ENCODE measurements around the gene IGSF3. TPM values are rescaled to one million over a fixed set of nuclear protein-coding genes. Genes with fewer than 3 reads are reported as not detected.

The IGSF3 gene
- total and polyA plus RNA-seq, 10 of the 15 experiments (the other 5 are each of a cell fraction or from before 2014, with no cell fraction given), result 1.4 to 18.0 (median 9.6) TPM

DNA sequence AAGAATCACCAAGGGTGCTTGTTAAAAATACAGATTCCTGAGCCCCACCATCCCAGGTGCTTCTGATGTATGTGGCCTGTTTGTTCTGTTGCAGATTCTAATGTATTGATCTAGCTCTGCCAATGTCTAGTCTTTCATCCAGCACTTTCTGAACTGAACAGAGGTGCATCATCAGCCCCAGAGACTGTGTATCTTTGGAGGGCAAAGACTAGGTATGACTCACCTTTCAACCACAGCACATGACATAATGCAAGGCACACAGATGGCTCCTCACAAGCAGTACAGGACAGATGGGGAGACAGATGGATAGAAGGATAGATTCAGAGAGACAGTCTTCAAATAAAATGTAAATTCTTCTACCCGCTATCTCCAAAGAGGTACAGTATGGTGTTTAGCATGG is 129.0 kb downstream of the IGSF3 start (continued):
- TF ChIP-seq, protein P1, sequence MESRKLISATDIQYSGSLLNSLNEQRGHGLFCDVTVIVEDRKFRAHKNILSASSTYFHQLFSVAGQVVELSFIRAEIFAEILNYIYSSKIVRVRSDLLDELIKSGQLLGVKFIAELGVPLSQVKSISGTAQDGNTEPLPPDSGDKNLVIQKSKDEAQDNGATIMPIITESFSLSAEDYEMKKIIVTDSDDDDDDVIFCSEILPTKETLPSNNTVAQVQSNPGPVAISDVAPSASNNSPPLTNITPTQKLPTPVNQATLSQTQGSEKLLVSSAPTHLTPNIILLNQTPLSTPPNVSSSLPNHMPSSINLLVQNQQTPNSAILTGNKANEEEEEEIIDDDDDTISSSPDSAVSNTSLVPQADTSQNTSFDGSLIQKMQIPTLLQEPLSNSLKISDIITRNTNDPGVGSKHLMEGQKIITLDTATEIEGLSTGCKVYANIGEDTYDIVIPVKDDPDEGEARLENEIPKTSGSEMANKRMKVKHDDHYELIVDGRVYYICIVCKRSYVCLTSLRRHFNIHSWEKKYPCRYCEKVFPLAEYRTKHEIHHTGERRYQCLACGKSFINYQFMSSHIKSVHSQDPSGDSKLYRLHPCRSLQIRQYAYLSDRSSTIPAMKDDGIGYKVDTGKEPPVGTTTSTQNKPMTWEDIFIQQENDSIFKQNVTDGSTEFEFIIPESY (IDR thresholded peaks at IDR 0.05), result no peak
- TF ChIP-seq IRF3 (IDR thresholded peaks at IDR 0.05) (no peak), ESRRA (IDR thresholded peaks at IDR 0.05; ENCODE audit: low read length) (no peak), WRNIP1 (IDR thresholded peaks at IDR 0.05; ENCODE audit: borderline replicate concordance, low read depth, low read length) (no peak), SUPT20H (IDR thresholded peaks at IDR 0.05; ENCODE audit: borderline replicate concordance, control insufficient read depth, low read depth, low read length) (no peak), RB1 (IDR thresholded peaks at IDR 0.05; ENCODE audit: borderline replicate concordance) (no peak), CHD4 (IDR thresholded peaks at IDR 0.05) (no peak), CREB1 (IDR thresholded peaks at IDR 0.05; ENCODE audit: low read depth) (0 out of 2 replicates have a peak, but pooled peaks have one; percentile 53), NR2C1 (IDR thresholded peaks at IDR 0.05) (no peak), MLLT1 (IDR thresholded peaks at IDR 0.05) (no peak), TCF7 (IDR thresholded peaks at IDR 0.05; ENCODE audit: borderline replicate concordance) (peak; percentile 41; the same call in 1 of the 2 replicates), TBL1XR1 (IDR thresholded peaks at IDR 0.05; ENCODE audit: low read depth, low read length) (no peak), YBX1 (IDR thresholded peaks at IDR 0.05) (no peak), MTA3 (IDR thresholded peaks at IDR 0.05; ENCODE audit: borderline replicate concordance, low read length) (no peak; the same call in 1 of the 2 replicates)
- TF ChIP-seq, protein P2, sequence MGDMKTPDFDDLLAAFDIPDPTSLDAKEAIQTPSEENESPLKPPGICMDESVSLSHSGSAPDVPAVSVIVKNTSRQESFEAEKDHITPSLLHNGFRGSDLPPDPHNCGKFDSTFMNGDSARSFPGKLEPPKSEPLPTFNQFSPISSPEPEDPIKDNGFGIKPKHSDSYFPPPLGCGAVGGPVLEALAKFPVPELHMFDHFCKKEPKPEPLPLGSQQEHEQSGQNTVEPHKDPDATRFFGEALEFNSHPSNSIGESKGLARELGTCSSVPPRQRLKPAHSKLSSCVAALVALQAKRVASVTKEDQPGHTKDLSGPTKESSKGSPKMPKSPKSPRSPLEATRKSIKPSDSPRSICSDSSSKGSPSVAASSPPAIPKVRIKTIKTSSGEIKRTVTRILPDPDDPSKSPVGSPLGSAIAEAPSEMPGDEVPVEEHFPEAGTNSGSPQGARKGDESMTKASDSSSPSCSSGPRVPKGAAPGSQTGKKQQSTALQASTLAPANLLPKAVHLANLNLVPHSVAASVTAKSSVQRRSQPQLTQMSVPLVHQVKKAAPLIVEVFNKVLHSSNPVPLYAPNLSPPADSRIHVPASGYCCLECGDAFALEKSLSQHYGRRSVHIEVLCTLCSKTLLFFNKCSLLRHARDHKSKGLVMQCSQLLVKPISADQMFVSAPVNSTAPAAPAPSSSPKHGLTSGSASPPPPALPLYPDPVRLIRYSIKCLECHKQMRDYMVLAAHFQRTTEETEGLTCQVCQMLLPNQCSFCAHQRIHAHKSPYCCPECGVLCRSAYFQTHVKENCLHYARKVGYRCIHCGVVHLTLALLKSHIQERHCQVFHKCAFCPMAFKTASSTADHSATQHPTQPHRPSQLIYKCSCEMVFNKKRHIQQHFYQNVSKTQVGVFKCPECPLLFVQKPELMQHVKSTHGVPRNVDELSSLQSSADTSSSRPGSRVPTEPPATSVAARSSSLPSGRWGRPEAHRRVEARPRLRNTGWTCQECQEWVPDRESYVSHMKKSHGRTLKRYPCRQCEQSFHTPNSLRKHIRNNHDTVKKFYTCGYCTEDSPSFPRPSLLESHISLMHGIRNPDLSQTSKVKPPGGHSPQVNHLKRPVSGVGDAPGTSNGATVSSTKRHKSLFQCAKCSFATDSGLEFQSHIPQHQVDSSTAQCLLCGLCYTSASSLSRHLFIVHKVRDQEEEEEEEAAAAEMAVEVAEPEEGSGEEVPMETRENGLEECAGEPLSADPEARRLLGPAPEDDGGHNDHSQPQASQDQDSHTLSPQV (IDR thresholded peaks at IDR 0.05), result no peak
- TF ChIP-seq, protein P3, sequence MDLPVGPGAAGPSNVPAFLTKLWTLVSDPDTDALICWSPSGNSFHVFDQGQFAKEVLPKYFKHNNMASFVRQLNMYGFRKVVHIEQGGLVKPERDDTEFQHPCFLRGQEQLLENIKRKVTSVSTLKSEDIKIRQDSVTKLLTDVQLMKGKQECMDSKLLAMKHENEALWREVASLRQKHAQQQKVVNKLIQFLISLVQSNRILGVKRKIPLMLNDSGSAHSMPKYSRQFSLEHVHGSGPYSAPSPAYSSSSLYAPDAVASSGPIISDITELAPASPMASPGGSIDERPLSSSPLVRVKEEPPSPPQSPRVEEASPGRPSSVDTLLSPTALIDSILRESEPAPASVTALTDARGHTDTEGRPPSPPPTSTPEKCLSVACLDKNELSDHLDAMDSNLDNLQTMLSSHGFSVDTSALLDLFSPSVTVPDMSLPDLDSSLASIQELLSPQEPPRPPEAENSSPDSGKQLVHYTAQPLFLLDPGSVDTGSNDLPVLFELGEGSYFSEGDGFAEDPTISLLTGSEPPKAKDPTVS (IDR thresholded peaks at IDR 0.05; ENCODE audit: low read depth, low read length), result no peak
- TF ChIP-seq, protein P4, sequence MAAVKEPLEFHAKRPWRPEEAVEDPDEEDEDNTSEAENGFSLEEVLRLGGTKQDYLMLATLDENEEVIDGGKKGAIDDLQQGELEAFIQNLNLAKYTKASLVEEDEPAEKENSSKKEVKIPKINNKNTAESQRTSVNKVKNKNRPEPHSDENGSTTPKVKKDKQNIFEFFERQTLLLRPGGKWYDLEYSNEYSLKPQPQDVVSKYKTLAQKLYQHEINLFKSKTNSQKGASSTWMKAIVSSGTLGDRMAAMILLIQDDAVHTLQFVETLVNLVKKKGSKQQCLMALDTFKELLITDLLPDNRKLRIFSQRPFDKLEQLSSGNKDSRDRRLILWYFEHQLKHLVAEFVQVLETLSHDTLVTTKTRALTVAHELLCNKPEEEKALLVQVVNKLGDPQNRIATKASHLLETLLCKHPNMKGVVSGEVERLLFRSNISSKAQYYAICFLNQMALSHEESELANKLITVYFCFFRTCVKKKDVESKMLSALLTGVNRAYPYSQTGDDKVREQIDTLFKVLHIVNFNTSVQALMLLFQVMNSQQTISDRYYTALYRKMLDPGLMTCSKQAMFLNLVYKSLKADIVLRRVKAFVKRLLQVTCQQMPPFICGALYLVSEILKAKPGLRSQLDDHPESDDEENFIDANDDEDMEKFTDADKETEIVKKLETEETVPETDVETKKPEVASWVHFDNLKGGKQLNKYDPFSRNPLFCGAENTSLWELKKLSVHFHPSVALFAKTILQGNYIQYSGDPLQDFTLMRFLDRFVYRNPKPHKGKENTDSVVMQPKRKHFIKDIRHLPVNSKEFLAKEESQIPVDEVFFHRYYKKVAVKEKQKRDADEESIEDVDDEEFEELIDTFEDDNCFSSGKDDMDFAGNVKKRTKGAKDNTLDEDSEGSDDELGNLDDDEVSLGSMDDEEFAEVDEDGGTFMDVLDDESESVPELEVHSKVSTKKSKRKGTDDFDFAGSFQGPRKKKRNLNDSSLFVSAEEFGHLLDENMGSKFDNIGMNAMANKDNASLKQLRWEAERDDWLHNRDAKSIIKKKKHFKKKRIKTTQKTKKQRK (IDR thresholded peaks at IDR 0.05; ENCODE audit: low read depth, low read length), result no peak
